ENCODE measurements around the gene ALOXE3. TPM values are rescaled to one million over a fixed set of nuclear protein-coding genes. Genes with fewer than 3 reads are reported as not detected.

Gene ALOXE3
- polyA plus RNA-seq (ENCODE audit: insufficient read length in 12 of 12), result under 1 TPM in 3 of 12 donors, not detected in 9; 0.08 to 0.37 (median 0.22) TPM
- long read RNA-seq, donor 1, result 0 reads
- long read RNA-seq, donor 2, result 0 reads
- long read RNA-seq, donor 3, result 0 reads
- long read RNA-seq, donor 4, result 0 reads
- long read RNA-seq, donor 5, result 0 reads
- long read RNA-seq, donor 6, result 0 reads
- long read RNA-seq, donor 7, result 0 reads
- long read RNA-seq, donor 8, result 0 reads
- long read RNA-seq, donor 9, result 0 reads
- long read RNA-seq, donor 10, result 0 reads
- long read RNA-seq, donor 11, result 0 reads

- peak; percentile 23 for DNase-seq
Observed at GRCh38 chr17:8117980-8118768, at the start of gene ALOXE3. TSS of gene ALOXE3 (minus strand) at chr17:8118514. CDS start at chr17:8117990, 524 bp downstream.

- DNase-seq, result no peak
Observed at GRCh38 chr17:8167526-8167925, 49.2 kb upstream of the ALOXE3 start.

- DNase-seq, result no peak
Observed at GRCh38 chr17:8166731-8167130, 48.4 kb upstream of the ALOXE3 start.

- DNase-seq, result no peak
Observed at GRCh38 chr17:8164815-8165131, 46.5 kb upstream of the ALOXE3 start.

- no peak for DNase-seq
Observed at GRCh38 chr17:8163978-8164814, 45.9 kb upstream of the ALOXE3 start.

- no peak for DNase-seq
Observed at GRCh38 chr17:8162997-8163977, 45.0 kb upstream of the ALOXE3 start.

- DNase-seq, result peak; percentile 70
Observed at GRCh38 chr17:8162233-8162996, 44.1 kb upstream of the ALOXE3 start, which contains the start of gene VAMP2. TSS of gene VAMP2 (minus strand) at chr17:8162948. CDS start at chr17:8162879, 69 bp downstream.

GRCh38 chr17:8161289-8162232, 43.2 kb upstream of the ALOXE3 start:
- DNase-seq, result no peak

- DNase-seq, result no peak
Observed at GRCh38 chr17:8160741-8161221, 42.5 kb upstream of the ALOXE3 start.

- no peak for DNase-seq
Observed at GRCh38 chr17:8160224-8160577, 41.9 kb upstream of the ALOXE3 start.

GRCh38 chr17:8159459-8160223, 41.3 kb upstream of the ALOXE3 start:
- no peak for DNase-seq

GRCh38 chr17:8159032-8159400, 40.7 kb upstream of the ALOXE3 start:
- no peak for DNase-seq

GRCh38 chr17:8158267-8159031, 40.1 kb upstream of the ALOXE3 start:
- DNase-seq, result peak; percentile 92

GRCh38 chr17:8156246-8156992, 38.1 kb upstream of the ALOXE3 start:
- DNase-seq, result peak; percentile 100

- no peak for DNase-seq
Observed at GRCh38 chr17:8155996-8156245, 37.6 kb upstream of the ALOXE3 start.

GRCh38 chr17:8155231-8155995, 37.1 kb upstream of the ALOXE3 start:
- no peak for DNase-seq
